Stimulated activated CD4-positive, alpha-beta T cell treated with anti-CD3 and anti-CD28 coated beads, Interleukin-12 subunit alpha, Interleukin-12 subunit beta, amount 100 ng/mL, for 24 hours (primary cell): ENCODE measurements around the gene SEMA4B.
A peak's percentile ranks its signal among the peaks of the same experiment; 100 is the strongest.
"Not testable (repeated sequence)": the region's sequence is repeated elsewhere in the genome, so short reads cannot be mapped to it uniquely, and the experiment has no call there.

Experiments
- DNase-seq, 2 experiments: peaks; one replicate each; pipeline ENCODE4 v3.0.0-alpha.2; 2020; ENCODE audit warnings: low read depth in 2 of 2

SEMA4B gene, protein sequence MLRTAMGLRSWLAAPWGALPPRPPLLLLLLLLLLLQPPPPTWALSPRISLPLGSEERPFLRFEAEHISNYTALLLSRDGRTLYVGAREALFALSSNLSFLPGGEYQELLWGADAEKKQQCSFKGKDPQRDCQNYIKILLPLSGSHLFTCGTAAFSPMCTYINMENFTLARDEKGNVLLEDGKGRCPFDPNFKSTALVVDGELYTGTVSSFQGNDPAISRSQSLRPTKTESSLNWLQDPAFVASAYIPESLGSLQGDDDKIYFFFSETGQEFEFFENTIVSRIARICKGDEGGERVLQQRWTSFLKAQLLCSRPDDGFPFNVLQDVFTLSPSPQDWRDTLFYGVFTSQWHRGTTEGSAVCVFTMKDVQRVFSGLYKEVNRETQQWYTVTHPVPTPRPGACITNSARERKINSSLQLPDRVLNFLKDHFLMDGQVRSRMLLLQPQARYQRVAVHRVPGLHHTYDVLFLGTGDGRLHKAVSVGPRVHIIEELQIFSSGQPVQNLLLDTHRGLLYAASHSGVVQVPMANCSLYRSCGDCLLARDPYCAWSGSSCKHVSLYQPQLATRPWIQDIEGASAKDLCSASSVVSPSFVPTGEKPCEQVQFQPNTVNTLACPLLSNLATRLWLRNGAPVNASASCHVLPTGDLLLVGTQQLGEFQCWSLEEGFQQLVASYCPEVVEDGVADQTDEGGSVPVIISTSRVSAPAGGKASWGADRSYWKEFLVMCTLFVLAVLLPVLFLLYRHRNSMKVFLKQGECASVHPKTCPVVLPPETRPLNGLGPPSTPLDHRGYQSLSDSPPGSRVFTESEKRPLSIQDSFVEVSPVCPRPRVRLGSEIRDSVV

DNA sequence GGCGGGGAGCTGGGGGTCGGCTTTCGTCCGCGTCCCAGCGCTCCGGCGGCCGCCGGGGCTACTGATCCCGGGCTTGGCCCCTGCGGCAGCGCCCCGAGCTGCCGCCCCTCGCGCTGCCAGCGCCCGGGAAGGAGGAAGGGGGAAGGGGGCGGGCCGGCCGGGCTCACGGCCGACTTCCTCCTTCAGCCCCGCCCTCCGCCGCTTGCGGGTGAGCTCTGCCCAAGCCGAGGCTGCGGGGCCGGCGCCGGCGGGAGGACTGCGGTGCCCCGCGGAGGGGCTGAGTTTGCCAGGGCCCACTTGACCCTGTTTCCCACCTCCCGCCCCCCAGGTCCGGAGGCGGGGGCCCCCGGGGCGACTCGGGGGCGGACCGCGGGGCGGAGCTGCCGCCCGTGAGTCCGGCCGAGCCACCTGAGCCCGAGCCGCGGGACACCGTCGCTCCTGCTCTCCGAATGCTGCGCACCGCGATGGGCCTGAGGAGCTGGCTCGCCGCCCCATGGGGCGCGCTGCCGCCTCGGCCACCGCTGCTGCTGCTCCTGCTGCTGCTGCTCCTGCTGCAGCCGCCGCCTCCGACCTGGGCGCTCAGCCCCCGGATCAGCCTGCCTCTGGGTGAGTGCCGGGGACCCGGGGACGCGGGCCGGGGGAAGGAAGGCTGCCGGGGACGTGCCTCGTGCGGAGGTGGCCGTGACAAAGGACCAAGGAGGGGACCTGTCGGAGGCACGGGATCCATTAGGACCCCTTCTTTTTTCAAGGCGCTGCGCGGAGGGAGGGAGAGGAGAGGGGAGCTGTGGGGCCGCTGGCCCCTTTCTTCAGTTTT, at the start of gene SEMA4B:
Gene SEMA4B (plus strand): TSS at position 201 of the 814 bp plus-strand sequence. CDS start 249 bp downstream, at position 450.
- DNase-seq: peak; percentile 26 to 60

DNA sequence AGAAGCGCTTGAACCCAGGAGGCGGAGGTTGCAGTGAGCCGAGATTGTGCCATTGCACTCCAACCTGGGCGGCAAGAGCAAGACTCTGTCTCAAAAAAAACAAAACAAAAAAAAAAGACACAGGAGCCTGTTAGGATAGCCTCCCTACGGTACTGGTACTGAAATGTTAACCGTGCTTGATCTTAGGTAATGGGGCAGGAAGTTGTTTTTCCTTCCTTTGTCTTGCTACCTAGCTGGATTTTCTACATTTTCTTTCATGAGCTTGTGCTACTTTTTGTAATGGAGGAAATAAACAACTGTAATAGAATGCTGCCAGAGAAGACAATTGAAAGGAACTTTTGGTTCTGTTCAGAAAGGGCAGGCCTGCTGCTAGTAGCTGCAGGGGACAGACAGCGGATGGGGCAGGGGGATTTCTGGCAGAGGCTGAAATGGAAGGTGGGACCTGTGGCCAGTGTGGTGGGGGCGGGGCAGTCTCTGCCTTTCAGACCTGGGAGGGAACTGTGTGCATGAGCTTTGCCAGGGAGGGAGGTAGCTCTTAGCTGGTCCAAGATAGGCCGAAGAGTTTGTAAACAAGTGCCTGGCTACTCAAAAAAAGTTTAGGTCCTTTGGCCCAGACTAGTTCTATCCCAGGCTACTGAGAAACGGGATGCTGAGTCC, 49.0 kb upstream of the SEMA4B start:
- no peak for DNase-seq

DNA sequence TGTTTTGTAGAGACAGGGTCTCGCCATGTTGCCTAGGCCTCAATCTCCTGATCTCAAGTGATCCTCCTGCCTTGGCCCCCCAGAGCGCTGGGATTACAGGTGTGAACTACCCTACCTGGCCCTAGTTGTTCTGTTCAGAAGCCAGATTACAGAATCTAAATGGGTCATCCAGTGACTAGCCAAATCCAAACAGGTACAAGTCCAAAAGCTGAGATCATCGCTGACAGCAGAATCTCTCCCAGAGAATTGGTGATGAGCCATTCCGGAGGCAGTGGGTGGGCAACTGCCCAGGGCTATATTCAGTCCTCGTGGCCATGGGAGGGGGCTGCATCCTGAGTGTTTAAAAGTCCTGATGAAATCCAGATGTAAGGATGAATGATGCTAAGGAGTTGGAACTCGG, 47.5 kb upstream of the SEMA4B start:
- DNase-seq: no peak

DNA sequence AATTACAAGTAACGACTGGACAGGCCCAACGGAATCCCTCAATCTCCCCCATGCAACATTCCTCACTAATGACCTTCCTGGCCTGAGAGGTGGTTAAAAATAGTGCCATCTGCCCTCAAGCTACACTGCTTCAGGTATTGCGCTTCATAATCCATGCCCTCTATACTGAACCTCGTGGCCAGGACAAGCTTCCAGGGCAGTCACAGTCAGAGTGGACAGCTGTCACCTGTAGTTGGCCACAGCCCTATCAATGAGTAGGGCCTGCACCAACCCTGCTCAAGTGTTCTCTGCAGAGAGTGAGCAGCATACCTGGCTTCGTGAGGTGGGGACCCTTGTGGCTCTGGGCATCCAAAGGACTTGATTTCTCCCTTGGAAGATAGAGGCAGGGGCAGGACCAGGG, 46.9 kb upstream of the SEMA4B start:
- DNase-seq: no peak

DNA sequence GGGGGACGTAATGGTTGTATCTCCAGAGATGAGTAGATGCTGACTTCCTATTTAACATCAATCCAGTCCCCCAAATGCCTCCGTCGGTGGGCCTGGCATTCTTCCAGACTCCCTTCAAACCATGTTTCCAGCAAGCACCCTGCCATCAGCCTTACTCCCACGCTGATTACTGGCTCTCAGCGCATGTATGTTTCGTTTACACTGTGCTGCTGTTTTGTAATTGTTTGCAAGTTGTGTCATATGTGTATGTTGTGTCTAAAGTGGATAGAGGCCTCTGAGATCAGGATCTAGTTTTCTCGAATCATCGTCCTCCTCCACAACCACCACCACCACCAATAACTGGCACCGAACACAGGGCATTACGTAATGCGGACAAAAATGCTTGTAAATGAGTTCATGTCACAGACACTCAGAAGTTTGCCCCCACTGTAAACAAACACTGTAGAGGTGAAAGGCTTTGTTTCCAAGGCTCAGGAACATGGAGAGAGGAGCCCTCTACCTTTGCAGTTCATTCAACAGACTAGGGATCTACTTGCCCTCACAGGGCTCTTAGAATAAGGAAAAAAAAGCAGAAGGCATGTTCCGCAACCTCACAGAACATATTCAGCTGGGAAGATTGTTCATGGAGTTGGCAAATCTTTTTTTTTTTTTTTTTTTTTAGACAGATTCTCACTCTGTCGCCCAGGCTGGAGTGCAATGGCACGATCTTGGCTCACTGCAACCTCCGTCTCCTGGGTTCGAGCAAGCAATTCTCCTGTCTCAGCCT, 46.1 kb upstream of the SEMA4B start:
- no peak for DNase-seq

DNA sequence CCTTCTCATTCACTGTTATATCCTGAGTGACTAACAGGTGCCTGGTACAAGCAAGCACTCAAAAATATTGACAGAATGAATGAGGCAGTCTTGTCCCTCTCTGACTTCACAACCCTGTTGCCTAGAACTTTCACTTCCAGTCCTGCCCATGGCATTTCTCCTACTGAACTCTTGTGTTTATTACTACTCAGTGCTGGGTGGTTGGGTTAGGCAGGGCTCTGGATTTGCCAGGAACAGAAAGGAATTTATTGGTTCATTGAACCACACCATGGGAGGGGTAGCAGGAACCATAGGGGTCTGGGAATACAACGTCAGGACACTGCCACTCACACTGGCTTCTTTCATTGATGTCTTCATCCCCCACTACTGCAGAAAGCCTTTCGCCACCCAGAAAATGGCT, 41.9 kb upstream of the SEMA4B start:
- no peak for DNase-seq

DNA sequence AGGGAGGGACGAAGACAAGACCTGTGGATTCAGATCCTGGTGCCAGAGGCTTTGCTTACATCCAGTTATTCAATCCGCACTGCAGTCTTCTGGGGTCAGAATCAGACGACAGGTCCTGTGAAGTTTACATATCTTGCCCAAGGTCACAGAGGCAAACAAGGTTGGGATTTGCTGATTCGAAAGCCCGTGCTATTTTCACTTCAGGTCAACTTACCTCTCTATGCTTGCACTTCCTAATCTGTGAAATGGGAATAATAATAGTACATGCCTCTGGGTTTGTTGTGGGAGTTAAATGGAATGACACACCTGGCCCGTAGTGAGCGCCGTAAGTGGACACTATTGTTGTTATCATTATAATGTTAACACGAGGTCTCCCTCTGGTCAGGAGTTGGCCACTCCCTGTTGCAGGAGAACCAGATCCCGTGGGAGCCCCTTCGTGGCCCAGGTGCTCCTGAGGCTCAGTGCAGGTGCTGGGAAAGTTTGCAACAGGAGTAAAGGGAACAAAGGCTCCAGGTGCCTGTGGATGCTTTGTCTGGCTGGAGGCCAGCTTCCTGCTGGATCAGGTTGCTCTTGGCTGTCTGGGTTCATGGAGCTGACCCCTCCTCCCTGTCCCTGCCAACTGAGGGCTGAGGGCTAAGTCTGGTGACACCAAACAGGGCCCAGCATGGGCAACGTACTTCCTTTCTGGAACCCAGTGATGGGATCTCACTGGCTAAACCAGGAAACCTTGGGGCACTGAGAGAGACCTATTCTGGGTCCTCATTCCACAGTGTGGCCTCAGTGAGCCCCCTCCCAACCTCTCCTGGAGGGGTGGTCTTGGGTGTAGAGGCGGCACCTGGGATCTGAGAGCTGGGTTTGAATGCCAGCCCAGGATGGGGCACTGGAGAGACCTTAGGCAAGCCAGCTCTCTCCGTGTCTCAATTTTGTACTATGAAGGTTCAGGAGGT, 40.1 kb upstream of the SEMA4B start:
- no peak for DNase-seq

DNA sequence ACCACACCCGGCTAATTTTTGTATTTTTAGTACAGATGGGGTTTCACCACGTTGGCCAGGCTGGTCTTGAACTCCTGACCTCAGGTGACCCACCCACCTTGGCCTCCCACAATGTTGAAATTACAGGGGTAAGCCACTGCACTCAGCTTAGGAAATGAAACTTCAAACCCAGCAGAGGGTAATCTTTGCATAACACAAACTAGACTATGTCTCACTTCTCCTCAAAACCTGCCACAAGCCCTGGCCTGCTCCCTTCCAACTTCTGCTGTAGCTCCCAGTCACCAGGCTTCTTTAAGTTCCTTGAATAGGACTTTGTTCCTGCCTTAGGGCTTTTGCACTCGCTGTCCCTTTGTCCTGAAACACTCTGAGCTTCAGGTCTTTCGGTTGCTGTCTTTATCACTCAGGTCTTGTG, 39.2 kb upstream of the SEMA4B start:
- DNase-seq: no peak

DNA sequence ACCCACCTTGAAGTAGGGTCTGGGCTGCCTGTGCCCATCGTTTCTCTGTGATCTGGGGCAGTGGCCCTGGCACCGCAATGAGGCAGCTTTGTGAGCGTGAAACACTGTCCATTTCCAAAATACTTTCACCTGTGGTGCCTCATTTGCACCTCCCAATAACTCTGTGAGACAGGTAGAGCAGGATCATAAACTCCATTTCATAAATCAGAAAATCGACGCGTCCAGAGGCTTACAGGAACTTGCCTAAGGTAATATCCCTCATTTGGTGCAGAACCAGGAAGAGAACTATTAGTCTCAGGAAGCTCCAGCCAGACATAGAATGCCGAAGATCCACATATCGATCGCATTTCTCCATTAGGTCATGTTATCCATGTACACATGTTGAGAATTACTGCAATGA, 38.2 kb upstream of the SEMA4B start:
- no peak for DNase-seq

DNA sequence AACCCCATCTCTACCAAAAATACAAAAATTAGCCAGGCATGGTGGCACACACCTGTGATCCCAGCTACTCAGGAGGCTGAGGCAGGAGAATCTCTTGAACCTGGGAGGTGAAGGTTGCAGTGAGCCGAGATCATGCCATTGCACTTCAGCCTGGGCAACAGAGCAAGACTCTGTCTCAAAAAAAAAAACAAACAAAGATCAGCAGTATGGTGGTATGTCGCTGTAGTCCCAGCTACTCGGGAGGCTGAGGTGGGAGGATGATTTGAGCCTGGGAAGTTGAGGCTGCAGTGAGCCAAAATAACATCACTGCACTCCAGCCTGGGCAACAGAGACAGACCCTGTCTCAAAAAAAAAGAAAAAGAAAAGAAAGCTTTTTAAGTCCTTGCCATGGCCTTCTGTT, 36.9 kb upstream of the SEMA4B start:
- not testable (repeated sequence) for DNase-seq

DNA sequence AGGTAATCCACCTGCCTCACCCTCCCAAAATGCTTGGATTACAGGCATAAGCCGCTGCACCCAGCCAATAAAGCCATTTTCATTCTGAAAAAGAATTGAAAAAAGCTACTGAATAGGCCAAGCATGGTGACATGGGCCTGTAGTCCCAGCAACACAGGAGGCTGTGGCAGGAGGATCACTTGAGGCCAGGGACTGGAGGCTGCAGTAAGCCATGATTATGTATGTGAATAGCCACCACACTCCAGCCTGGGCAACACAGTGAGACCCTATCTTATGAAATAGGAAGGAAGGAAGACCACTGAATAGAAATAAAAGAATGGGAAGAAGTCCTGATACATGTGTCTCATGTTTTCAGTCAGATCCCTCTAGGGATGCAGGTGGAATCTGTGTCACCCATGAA, 36.0 kb upstream of the SEMA4B start:
- DNase-seq: no peak

DNA sequence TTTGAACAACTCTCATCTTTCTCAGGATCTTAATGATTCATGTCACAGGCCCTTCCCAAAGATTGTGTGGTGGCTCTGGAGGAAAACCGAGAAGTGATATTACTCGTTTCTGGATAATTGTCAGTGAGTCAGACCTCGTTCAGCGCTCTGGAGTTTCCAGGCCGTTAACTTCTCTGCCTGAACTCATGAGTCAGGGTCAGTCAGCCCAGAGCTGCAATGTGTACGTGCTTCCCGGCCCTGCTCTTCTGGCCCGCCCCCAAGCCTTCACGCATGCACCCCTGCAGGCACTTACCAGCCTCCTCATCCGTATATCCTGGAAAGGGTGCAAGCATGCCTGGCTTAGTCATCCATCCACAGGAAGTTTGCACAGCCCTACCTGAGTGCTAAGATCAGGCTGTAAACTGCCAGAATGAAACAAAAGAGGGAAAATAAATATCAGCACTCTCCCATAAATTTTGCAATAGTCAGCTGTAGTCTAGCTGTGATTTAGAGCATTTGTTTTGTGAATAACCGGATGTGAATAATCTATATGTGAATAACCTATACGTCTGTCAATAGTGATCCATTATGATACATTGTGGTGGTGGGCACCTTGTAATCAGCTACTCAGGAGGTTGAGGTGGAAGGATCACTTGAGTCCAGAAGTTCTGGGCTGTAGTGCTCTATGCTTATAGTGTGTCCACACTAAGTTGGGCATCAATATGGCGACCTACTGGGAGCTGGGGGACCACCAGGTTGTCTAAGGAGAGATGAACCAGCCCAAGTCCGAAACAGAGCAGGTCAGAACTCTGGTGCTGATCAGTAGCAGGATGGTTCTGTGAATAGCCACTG, 35.3 kb upstream of the SEMA4B start:
- DNase-seq: peak in 1 of 2 experiments; percentile 59

DNA sequence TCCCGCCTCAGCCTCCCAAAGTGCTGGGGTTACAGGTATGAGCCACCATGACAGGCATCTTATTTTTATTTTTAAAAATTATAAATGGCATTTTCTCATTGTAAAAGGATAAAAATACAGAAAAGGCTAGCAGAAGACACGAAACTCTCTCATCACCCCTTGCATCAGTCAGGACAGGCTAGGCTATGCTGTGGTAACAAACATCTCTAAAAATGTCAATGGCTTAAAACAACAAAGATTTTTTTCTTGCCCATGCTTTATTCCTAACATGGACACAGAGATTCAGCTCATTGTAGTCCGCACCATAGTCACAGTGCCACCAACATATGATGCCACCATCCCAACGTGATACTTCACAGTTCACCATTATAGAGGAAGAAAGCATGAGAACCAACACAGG, 34.0 kb upstream of the SEMA4B start:
- no peak for DNase-seq

DNA sequence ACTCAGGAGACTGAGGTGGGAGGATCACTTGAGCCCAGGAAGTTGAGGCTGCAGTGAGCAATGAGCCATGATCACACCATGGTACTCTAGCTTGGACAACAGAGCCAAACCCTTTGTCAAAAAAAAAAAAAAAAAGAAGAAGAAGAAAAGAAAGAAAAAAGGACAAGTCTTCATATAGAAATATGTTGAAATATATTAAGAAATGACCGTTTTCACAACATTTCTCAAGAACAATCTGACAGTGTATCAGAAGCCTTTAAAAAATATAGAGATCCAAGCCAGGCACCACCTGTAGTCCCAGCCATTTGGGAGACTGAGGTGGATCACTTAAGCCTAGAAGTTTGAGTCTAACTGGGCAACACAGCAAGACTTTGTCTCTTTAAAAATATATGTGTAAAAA, 29.5 kb upstream of the SEMA4B start:
- no peak for DNase-seq

DNA sequence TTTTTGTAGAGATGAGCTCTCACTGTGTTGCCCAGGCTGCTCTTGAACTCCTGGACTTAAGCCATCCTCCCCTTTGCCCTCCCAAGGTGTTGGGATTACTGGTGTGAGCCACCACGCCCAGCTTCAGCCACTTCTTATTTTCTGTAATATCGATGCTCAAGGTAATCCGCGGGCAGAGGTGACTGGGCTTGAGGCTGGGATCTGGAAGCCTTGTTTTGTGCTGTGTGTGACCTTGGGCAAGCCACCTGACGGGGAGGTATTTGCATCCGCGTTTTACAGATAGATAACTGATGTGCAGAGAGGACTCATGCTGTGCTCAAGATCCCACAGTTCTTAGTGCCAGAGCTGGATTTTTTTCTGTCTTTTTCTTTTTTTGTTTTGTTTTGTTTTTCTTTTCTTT, 27.8 kb upstream of the SEMA4B start:
- DNase-seq: no peak

DNA sequence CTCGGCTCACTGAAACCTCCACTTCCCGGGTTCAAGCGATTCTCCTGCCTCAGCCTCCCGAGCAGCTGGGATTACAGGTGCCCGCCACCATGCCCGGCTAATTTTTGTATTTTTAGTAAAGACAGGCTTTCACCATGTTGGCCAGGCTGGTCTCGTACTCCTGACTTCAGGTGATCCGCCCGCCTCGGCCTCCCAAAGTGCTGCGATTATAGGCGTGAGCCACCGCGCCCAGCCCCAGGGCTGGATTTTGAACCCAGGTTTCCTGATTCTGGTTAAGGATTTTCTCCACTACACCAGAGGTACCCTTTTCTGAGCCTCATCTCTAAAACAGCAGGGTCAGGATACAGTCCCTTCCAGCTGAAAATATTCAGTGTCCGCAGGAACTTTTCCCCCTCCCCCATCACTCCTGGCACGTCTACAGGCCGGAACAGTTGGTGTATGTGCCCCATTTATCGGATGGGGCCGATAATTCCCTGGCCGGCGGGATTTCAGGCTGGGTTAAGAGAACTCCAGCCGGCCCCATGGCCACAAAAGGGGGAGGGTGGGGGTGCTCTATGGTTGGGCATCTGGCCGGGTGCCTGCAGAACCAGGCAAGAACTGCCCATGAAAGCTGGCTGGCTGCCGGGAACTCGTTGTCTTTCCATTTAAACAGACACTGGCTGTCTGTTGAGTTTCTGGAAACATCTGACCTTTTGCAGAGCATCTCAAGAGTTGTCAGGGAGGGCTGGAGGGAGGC, 26.8 kb upstream of the SEMA4B start:
- no peak for DNase-seq

DNA sequence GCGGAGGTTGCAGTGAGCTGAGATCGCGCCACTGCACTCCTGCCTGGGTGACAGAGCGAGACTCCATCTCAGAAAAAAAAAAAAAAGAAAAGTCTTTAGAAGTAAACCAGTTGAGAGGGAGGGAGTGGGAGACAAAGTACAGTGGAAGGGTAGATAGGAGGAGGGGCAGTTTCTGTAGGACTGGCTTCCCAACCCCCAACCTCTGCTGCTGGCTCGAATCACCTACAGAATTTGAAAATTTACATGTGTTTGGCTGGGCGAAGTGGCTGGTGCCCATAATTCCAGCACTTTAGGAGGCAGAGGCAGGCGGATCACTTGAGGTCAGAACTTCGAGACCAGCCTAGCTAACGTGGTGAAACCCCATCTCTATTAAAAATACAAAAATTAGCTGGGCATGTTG, 24.1 kb upstream of the SEMA4B start:
- no peak for DNase-seq
